ENCODE results near the gene OCIAD1.
"Not testable (repeated sequence)": the region's sequence is repeated elsewhere in the genome, so short reads cannot be mapped to it uniquely, and the experiment has no call there.

Gene OCIAD1, protein sequence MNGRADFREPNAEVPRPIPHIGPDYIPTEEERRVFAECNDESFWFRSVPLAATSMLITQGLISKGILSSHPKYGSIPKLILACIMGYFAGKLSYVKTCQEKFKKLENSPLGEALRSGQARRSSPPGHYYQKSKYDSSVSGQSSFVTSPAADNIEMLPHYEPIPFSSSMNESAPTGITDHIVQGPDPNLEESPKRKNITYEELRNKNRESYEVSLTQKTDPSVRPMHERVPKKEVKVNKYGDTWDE

DNA sequence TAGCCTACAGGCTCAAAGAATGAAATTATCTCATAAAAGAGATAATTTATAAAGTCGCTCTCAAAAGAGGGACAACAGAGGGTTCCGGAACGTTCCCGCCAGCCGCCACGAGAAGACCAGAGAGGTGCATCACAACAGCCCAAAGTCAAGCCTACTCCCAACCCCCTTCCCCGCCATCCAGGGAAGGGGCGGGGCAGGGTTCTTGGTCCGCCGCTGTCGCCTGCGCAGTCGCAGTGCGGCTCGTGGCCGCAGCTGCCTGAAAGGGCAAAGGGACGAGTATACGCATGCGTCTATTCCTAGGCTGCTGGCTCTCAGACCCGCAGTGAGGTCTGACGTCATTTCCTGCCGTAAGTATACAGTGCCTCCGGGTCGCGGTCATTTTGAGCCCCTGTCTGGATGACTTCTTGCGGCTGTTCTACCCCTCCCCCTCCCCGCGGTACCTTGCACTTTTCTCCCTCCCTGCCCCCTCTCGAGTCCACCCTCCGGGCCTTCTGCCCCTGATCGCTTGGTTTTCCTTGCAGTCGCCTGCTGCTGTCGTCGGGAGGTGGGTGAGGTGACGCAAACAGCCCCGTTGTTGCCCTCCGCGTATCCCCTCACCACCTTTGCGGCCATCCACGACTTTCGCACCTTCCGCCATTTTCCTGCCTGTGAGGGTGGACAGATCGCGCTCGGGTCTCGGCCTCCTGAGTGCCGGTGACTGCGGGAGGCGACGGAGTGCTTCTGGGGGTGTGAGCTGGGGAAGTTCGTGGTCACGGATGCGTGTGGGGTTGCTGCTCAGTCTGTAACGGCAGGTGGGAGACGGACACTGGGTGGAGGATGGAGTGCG, at the start of gene OCIAD1:
Gene OCIAD1 (plus strand): TSS at position 383 of the 826 bp plus-strand sequence. CDS start 1,537 bp downstream, outside the sequence.
- DNase-seq, result peak; percentile 99

DNA sequence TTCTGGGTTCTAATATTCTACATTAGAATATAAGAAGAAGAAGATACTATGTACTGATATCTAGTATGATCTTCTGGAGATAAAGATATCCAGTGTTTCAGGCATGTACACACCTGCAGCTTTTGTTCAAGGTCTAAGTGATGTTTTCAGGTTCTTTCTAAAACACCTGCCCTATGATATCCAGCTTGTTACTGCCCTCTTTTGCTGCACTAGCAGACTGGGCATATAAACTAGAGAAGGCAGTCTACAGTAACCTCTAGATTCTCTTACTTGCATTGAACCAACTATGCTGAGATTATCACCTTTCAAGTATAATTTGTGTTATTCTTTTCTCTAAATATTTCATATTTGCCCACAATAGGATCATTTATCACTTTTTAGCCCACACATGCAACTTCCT, 48.9 kb upstream of the OCIAD1 start:
- DNase-seq, result no peak

GRCh38 chr4:48785302-48785701, 45.6 kb upstream of the OCIAD1 start:
- no peak for DNase-seq

DNA sequence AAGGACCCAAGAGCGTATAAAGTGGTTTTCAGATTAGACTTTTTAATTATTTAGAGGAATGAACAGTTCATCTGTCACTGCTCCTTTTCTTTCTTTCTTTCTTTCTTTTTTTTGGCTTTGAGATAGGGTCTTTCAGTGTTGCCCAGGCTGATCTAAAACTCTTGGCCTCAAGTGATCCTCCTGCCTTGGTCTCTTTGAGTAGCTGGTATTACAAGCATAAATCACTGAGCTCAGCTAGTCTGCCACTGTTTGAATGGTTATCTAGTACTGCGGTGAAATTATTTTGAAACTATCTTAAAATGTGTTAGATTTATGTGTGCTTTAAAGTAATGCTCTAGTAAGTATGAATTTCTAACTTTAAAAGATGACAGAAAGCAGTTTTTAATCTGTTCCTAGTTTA, 44.3 kb upstream of the OCIAD1 start:
- no peak for DNase-seq

DNA sequence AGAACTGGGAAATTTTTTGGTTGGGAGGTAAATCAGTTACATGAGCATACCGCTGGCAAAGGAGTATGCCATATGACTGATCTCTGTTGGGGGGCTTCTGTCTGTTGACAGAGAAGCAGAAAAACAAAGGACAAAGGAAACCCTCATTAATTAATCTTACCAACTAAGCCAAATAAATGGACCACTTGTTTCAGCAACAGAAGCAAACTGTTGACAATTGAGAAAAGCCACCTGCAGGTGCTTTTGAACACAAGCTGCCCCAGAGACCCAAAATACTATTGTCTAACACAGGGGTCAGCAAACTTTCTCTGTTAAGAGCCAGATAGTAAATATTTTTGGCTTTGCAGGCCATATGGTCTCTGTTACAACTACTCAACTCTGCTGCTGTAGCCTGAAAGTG, 43.8 kb upstream of the OCIAD1 start:
- no peak for DNase-seq

DNA sequence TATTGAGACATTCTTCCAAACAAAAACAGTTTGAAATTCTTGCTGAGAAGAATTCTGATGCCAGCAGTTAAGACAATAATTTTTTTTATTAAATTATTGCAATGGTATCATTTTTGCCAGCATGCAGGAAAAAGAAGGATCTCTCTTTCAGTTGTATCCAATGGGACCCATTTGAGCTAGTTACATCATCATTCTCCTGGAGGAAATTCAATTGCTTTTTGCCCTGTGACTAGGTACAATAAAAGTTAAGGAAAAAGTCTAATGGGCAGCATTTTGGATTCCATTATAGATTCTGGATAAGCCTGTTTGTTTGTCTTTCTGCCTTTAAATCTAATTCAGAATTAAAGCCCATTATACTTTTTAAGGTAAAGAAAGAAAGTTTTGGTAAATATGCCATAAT, 40.3 kb upstream of the OCIAD1 start:
- no peak for DNase-seq

DNA sequence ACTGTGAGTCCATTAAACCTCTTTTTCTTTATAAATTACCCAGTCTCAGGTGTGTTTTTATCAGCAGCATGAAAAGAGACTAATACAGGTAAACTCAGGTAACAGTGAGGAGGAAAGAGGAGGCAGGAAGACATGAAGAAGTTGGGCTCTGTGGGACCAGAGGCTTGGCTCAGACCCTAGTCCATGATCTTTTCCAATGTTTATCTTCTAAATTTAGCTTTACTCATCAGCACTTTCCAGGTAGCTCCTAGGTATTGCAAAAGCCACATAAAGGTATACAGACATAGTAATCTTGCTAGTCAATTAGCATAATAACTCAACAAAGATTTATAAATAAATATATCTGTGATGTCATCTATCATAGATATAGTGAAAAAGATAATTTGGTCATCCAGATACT, 39.6 kb upstream of the OCIAD1 start:
- DNase-seq, result no peak

DNA sequence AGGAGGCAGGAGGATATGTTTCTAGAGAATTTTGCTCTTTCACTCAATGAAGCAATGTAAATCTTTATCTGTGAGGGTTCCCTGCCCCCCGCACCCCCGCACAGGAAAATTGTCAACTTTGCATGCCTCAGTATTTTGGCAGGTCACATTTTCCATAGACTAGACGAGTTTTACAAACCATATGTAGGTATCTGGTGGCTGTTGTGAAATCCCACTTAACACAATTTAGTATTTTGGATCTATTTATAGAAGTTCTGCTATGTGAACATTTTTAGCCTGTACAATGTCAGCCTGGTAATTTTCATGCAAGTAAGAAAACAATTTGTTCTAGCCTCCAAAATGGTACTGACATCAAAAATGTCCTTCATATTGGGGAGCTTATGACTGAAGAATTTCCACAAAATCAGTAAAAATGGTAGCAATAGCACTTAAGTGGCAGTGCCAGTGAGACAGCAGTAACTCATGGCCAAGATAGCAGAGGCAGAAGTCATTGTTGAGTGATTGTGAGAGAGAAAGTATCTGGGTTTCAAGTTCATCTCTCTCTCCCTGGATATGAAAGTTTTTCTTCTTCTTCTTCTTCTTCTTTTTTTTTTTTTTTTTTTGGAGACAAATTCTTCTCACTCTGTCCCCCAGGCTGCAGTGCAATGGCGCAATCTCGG, 38.4 kb upstream of the OCIAD1 start:
- DNase-seq, result peak; percentile 36

DNA sequence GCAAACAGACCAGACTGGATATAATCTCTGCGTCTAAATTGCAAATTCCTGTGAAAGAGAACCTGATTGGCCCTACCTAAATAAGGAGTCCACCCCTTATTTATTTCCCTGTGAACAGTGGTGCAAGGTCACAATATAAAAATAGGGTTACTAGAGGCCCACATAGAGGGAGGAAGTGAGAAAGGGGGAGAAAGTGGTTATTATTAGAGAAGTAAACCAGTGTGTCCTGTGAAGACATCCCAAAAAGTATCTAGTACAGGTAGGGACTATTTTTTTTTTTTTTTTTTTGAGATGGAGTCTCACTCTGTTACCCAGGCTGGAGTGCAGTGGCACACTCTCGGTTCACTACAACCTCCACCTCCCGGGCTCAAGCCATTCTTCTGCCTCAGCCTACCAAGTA, 35.8 kb upstream of the OCIAD1 start:
- DNase-seq, result no peak

DNA sequence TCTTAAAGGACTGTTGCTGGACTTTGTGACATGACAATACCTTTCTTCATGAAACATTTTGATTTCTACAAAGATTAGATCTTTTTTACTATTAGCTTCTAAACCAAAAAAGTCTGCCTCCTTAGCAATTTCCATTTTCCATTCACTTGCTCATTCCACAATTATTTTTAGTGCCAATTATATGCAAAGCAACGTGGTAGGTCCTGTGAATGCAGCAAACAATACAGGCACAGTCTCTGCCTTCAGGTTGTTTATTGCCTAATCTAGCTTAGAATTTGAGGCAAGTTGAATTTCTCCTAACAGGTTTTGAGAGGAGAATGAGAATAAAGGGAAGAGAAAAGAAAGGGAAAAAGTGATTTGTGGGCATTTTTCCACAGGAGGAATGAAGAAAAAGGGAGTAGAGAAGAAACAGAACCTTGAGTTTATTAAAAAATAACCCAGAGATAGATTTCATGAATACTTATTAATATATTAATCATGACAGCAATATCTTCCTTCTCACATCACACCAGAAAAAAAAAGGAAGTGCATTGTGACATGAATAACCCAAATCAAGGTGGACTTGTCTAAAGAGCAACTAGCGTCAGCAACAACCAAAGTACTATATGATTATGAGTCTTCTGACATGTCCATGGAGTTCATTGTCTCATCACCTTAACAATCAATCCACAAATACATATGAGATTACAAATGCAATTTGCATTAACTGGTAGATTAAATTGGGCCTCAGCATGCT, 34.5 kb upstream of the OCIAD1 start:
- no peak for DNase-seq

DNA sequence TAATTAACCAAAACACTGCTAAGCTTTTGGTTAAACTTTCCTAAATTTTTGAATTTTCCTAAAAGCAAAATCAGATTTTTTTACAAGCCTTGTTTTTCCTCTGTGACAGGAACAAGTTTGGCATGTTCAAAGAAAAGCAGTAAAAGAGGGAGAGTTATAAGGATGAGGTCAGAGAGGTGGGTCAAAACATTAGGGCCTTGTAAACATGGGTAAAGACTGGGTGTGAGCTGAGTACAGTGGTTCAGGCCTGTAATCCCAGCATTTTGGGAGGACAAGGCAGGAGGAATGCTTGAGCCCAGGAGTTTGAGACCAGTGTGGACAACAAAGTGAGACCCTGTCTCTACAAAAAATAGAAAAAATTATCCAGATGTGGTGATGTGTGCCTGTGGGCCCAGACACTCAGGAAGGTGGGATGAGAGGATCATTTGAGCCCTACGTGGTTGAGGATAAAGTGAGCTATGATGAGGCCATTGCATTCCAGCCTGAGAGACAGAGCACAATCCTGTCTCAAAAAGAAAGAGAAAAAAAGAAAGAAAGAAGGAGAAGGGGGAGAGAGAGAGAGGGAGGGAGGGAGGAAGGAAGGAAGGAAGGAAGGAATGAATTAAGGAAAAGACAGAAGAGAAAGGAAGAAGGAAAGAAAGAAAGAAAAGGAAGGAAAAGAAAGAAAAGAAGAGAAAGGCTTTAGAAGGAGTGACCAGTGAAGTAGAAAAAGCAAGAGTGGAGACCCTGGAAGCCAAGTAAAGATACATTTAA, 33.8 kb upstream of the OCIAD1 start:
- DNase-seq, result no peak

DNA sequence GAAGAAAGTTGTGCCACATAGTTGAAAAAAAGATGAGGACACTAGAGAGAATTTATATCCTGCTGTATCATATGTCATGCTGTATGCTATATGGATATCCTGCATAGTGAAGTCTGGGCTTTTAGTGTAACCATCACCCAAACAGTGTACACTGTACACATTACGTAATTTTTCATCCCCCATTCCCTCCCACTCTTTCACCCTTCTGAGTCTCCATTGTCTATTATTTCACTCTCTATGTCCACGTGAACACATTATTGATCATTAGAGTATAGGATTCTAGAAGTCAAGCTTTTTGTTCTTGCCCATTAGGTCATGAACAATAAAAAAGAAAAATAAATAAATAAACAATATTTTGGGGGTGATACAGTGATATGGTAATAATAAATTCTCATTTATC, 32.8 kb upstream of the OCIAD1 start:
- no peak for DNase-seq

DNA sequence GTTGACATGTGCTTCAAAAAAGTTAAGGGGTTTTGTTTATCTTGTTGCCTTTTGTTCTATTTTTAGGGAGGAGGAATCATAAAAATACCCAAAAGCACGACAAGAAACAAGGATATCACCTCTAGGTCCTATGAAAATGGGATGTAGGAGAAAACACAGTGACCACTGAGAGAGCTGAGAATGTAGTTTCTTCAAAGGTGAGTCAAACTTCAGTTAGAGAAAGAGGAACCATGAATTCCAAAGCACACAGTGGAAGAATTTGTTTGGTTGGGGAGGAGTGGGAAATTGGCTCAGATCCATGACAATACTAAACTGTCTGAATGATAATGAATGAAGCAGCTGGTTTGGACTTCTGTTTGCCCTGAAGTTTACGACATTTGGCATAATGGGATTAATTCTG, 31.7 kb upstream of the OCIAD1 start:
- DNase-seq, result no peak

DNA sequence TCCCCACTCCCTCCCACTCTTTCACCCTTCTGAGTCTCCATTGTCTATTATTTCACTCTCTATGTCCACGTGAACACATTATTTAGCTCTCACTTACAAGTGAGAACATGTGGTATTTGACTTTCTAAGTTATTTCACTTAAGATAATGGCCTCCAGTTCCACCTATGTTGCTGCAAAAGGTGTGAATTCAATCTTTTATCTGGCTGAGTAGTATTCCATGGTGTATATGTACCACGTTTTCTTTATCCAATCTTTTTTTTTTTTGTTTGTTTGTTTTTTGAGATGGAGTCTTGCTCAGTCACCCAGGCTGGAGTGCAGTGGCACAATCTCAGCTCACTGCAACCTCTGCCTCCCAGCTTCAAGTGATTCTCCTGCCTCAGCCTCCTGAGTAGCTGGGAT, 30.7 kb upstream of the OCIAD1 start:
- DNase-seq, result not testable (repeated sequence)

DNA sequence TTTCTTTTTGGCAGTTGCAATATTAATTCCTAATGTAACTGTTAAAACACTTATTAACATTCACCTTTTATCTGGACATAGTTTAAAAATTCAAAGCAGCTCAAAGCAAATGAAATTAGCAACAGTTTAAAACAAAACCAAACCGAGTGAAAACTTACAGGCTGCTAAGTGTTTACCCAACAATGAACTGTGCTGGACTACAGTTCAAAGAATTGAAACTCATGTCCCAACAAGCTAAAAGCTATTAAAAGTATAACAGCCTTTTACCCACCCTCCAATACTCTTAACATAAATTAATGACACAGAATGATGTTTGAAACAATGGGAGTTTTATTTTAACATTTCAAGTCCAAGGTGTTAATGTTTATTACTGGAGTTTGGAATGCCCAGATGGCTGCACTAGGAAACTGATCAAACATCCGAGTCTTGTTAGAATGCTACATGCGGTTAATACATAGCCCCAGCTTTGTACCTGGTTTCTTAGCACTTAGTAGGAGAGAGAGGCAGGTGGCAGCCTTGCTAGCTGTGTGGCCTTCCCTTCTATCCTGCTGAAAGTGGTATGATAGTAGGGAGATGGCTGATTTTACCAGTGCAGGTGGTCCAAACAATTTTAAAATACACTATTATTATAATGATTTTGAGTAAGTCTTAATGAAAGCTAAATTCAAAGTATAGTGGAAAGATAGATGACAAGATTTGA, 29.7 kb upstream of the OCIAD1 start:
- DNase-seq, result no peak

DNA sequence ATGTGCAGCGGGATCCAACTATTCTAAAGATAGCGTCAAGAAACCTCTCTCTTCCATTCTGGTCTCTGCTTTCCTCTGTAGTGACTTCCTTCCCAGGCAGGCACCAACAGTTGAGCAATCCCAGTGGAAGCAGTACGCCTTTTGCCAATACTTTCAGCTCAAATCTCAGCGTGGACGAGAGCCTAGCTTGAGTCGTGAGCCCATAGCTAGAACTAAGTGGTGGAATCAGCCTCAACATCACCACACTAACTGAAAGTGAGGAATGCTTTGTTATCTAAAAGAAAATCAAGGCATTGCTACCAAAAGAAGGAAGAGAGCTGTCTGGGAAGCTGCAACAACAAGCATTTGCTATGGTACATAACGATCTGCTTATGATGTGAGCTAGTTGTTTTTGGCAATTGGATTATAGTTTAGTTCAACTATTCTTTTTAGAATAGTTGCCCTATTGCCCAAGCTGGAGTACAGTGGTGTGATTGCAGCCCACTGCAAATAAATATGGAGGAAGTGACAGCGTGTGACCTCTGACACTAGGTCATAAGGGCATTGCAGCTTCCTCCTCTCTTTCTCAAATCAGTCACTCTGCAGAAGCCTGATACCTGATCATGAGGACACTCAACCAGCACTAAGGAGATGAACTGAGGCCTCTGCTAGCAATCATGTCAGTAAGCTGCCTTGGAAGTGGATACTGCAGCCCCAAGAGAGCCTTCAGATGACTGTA, 26.1 kb upstream of the OCIAD1 start:
- DNase-seq, result peak; percentile 64

- DNase-seq, result no peak
Observed at GRCh38 chr4:48812866-48813265, 18.0 kb upstream of the OCIAD1 start.

DNA sequence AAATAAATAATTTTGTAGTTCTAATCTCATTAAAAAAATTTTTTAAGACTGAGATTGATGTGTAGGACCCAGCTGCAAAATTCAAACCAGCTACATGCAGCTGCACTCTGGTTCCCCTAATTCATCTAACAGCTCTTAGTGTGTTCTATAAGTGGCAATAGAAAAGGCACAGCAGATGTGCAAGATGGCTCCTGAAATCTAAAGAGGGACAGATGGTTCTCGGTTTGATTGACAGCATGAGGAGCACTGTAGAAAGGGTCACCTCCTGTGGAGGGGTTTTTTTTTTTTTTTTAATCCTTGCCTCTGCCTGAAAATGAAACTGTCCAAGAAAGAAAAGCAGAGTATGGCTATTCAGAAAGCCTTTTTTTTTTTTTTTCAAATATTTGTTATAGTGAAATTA, 16.9 kb upstream of the OCIAD1 start:
- DNase-seq, result no peak

- peak; percentile 26 for DNase-seq
Observed at GRCh38 chr4:48815483-48815882, 15.4 kb upstream of the OCIAD1 start.

DNA sequence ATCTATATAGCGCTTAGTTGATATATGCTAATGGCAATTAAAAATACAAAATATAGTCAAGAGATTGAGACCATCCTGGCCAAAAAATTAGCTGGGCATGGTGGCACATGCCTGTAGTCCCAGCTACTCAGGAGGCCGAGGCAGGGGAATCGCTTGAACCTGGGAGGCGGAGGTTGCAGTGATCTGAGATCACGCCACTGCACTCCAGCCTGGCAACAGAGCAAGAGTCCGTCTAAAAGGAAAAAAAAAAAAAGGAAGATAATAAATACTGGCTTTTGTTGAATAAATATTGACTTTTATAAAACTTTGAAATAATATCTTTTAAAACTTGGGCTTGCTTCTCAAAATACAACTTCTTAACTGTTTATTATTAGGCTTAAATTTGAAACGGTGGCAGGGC, 14.6 kb upstream of the OCIAD1 start:
- not testable (repeated sequence) for DNase-seq

DNA sequence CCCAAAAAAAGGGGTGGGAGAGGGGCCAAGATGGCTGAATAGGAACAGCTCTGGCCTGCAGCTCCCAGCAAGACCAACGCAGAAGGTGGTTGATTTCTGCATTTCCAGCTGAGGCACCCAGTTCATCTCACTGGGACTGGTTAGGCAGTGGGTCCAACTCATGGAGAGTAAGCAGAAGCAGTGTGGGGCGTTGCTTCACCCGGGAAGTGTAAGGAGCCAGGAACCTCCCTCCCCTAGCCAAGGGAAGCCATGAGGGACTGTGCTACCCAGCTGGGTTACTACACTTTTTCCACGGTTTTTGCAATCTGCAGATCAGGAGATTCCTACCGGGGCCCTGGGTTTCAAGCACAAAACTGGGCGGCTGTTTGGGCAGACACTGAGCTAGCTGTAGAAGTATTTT, 13.9 kb upstream of the OCIAD1 start:
- no peak for DNase-seq
